NCI-H2029 treated with DMSO at 0.1 percent for 48 hours (cell line): ENCODE results near the gene TNF.

Experiments
- DNase-seq: peaks from one replicate; lab custom pipeline; 2025; lab: John Stamatoyannopoulos, UW

The TNF gene

GRCh38 chr6:31573239-31574105, 1.9 kb upstream of the TNF start:
- no peak for DNase-seq

- no peak for DNase-seq
Measured at GRCh38 chr6:31574106-31575061, 981 bp upstream of the TNF start.

- no peak for DNase-seq
Measured at GRCh38 chr6:31575952-31576685, 754 bp downstream of the TNF start.

GRCh38 chr6:31576897-31577578, 1.7 kb downstream of the TNF start:
- DNase-seq, result no peak

- DNase-seq, result no peak
Measured at GRCh38 chr6:31577579-31577966, 2.2 kb downstream of the TNF start.

- DNase-seq, result no peak
Measured at GRCh38 chr6:31578184-31579118, 3.1 kb downstream of the TNF start.

- DNase-seq, result no peak
Measured at GRCh38 chr6:31579119-31579505, 3.7 kb downstream of the TNF start.

- DNase-seq, result no peak
Measured at GRCh38 chr6:31579546-31580437, 4.4 kb downstream of the TNF start.

GRCh38 chr6:31580438-31580740, 5.0 kb downstream of the TNF start:
- no peak for DNase-seq

- DNase-seq, result peak; percentile 16
Measured at GRCh38 chr6:31580807-31581433, 5.6 kb downstream of the TNF start.

- DNase-seq, result no peak
Measured at GRCh38 chr6:31581434-31582229, 6.3 kb downstream of the TNF start.

GRCh38 chr6:31582230-31582643, 6.9 kb downstream of the TNF start, which contains the start of gene LTB:
Gene LTB, minus strand, starts transcription at chr6:31582424. Its CDS starts 7 bp downstream, at chr6:31582417.
- DNase-seq, result no peak

GRCh38 chr6:31585491-31585890, 10.1 kb downstream of the TNF start:
- DNase-seq, result no peak

GRCh38 chr6:31586008-31586407, 10.6 kb downstream of the TNF start, which contains the start of gene LST1:
Gene LST1, plus strand, starts transcription at chr6:31586277. Its CDS starts 1,023 bp downstream, at chr6:31587300.
- no peak for DNase-seq

- no peak for DNase-seq
Measured at GRCh38 chr6:31586599-31587281, 11.4 kb downstream of the TNF start.

GRCh38 chr6:31587791-31588777, 12.7 kb downstream of the TNF start:
- no peak for DNase-seq
